Smooth muscle cell (in vitro differentiated cells): ENCODE measurements around the gene ADPRHL1. TPM values are rescaled to one million over a fixed set of nuclear protein-coding genes. Genes with fewer than 3 reads are reported as not detected.

Experiments
- DNase-seq: peaks from one replicate; lab custom pipeline; 2025; ENCODE audit not compliant: unreplicated experiment; lab: John Stamatoyannopoulos, UW
- H2AFZ ChIP-seq: fragments of 200-600 bp; sonication (generic); 2 replicates; pipeline ENCODE4 v1.6.0; 2016; ENCODE audit warnings: antibody characterized with exemption, low read depth, mild to moderate bottlenecking
- H3F3A ChIP-seq: fragments of 200-600 bp; sonication (generic); 2 replicates; pipeline ENCODE4 v1.6.0; 2017; ENCODE audit warnings: antibody characterized with exemption, low read depth
- H3K27ac ChIP-seq: fragments of 200-600 bp; sonication (generic); 2 replicates; pipeline ENCODE4 v1.5.1; 2016; ENCODE audit warnings: low read depth, mild to moderate bottlenecking
- H3K27me3 ChIP-seq: fragments of 200-600 bp; sonication (generic); 2 replicates; pipeline ENCODE4 v1.6.1; 2016; ENCODE audit warnings: low read depth, mild to moderate bottlenecking
- H3K36me3 ChIP-seq: fragments of 200-600 bp; sonication (generic); 2 replicates; pipeline ENCODE4 v1.5.1; 2016; ENCODE audit warnings: low read depth
- H3K4me1 ChIP-seq: fragments of 200-600 bp; sonication (generic); 2 replicates; pipeline ENCODE4 v1.5.1; 2016; ENCODE audit warnings: low read depth
- H3K4me2 ChIP-seq: fragments of 200-600 bp; sonication (generic); 2 replicates; pipeline ENCODE4 v1.6.0; 2016; ENCODE audit warnings: mild to moderate bottlenecking
- H3K4me3 ChIP-seq: fragments of 200-600 bp; sonication (generic); 2 replicates; pipeline ENCODE4 v1.5.1; 2016; ENCODE audit warnings: mild to moderate bottlenecking
- H3K79me2 ChIP-seq: fragments of 200-600 bp; sonication (generic); 2 replicates; pipeline ENCODE4 v1.6.0; 2016; ENCODE audit warnings: low read depth, mild to moderate bottlenecking
- H3K9ac ChIP-seq: fragments of 200-600 bp; sonication (generic); 2 replicates; pipeline ENCODE4 v1.6.0; 2016; ENCODE audit warnings: low read depth
- H3K9me3 ChIP-seq: fragments of 200-600 bp; sonication (generic); replicated peaks from 2 replicates; pipeline ENCODE4 v1.5.1; 2016; ENCODE audit warnings: low read depth
- H4K20me1 ChIP-seq: fragments of 200-600 bp; sonication (generic); 2 replicates; pipeline ENCODE4 v1.6.0; 2016; ENCODE audit warnings: low read depth
- CTCF ChIP-seq: fragments of 200-600 bp; sonication (generic); IDR thresholded peaks from 2 replicates; pipeline ENCODE4 v1.5.1; 2017; ENCODE audit warnings: borderline replicate concordance, mild to moderate bottlenecking, antibody characterized with exemption; ENCODE audit not compliant: insufficient read depth, poor library complexity, severe bottlenecking
- WGBS: methylation state at CpG from one replicate; pipeline ENCODE4 v1.1.7; 2016; ENCODE audit warnings: low lambda C conversion rate; 5-methylcytosine and 5-hydroxymethylcytosine counted together
- polyA plus RNA-seq: library from polyadenylated mRNA; unstranded; fragments of >200 nt; fragmentation: Nextera tagmentation; extraction: Ambion mirVana; gene quantifications from 2 replicates; pipeline ENCODE4 v1.2.1, GENCODE V29; 2016
- total RNA-seq: library from RNA; depleted of rRNA; stranded (reverse); fragments of >200 nt; gene quantifications from 2 replicates; pipeline ENCODE4 v1.2.3, GENCODE V29; 2014

ADPRHL1 gene
- total and polyA plus RNA-seq, 2 experiments from 2014 or later: 0.18 to 1.2 TPM

GRCh38 chr13:113460599-113460998, 7.3 kb upstream of the ADPRHL1 start:
- H3K79me2 ChIP-seq: no peaks in the 10 kb centered on the region
- no peak overlapping the region for H3K4me2 ChIP-seq
- H3K27ac ChIP-seq: no peak overlapping the region
- H3K9me3 ChIP-seq: no peaks in the 10 kb centered on the region
- no peak for DNase-seq
- H3K4me3 ChIP-seq: no peak overlapping the region
- H3K4me1 ChIP-seq: no peaks in the 10 kb centered on the region
- no peaks in the 10 kb centered on the region for H3K36me3 ChIP-seq
- H2AFZ ChIP-seq: no peak overlapping the region
- TF ChIP-seq CTCF: no peak
- no peak overlapping the region for H3K9ac ChIP-seq
- H3K27me3 ChIP-seq: no peaks in the 10 kb centered on the region
- WGBS: over 99% methylated on average over 14 of the region's 14 CpGs
- no peaks in the 10 kb centered on the region for H4K20me1 ChIP-seq
- H3F3A ChIP-seq: no peaks in the 10 kb centered on the region

- WGBS: 98% methylated on average over 14 of the region's 14 CpGs
- no peak for DNase-seq
- no peak overlapping the region for H3K4me2 ChIP-seq
- no peak overlapping the region for H2AFZ ChIP-seq
- H3K27ac ChIP-seq: no peak overlapping the region
- H3K9ac ChIP-seq: no peak overlapping the region
- H3K27me3 ChIP-seq: no peaks in the 10 kb centered on the region
- no peaks in the 10 kb centered on the region for H3K4me1 ChIP-seq
- no peaks in the 10 kb centered on the region for H3K79me2 ChIP-seq
- no peaks in the 10 kb centered on the region for H3F3A ChIP-seq
- no peaks in the 10 kb centered on the region for H3K9me3 ChIP-seq
- no peak for TF ChIP-seq CTCF
- H4K20me1 ChIP-seq: no peaks in the 10 kb centered on the region
- H3K4me3 ChIP-seq: no peak overlapping the region
- H3K36me3 ChIP-seq: no peaks in the 10 kb centered on the region
Observed at GRCh38 chr13:113460064-113460555, 6.8 kb upstream of the ADPRHL1 start.

GRCh38 chr13:113458253-113459065, 5.2 kb upstream of the ADPRHL1 start:
- H3K4me2 ChIP-seq: no peak overlapping the region
- H3F3A ChIP-seq: no peaks in the 10 kb centered on the region
- H3K36me3 ChIP-seq: no peaks in the 10 kb centered on the region
- H3K27ac ChIP-seq: no peak overlapping the region
- no peaks in the 10 kb centered on the region for H3K79me2 ChIP-seq
- no peaks in the 10 kb centered on the region for H4K20me1 ChIP-seq
- no peak for DNase-seq
- H3K9me3 ChIP-seq: no peaks in the 10 kb centered on the region
- WGBS: 92% methylated on average over 23 of the region's 23 CpGs
- no peaks in the 10 kb centered on the region for H3K27me3 ChIP-seq
- no peak overlapping the region for H2AFZ ChIP-seq
- no peak overlapping the region for H3K4me3 ChIP-seq
- no peak overlapping the region for H3K9ac ChIP-seq
- no peaks in the 10 kb centered on the region for H3K4me1 ChIP-seq
- peak; percentile 32 for TF ChIP-seq CTCF
